Kidney (tissue), 14 donors: ENCODE results near the gene FAM83F. TPM values are rescaled to one million over a fixed set of nuclear protein-coding genes. Genes with fewer than 3 reads are reported as not detected.

Source experiments
- DNase-seq, 5 donors: peaks; one replicate each; pipeline ENCODE4 v3.0.0-alpha.2; 2013 to 2020
- FAIRE-seq: peaks from 2 replicates; lab custom pipeline; 2012; peaks lifted over from hg19 to GRCh38; lab: Jason Lieb, UNC
- H3K27ac ChIP-seq, 2 donors: one replicate each; pipeline ENCODE4 v1.7.0; 2013; ENCODE audit warnings: low read depth in 2 of 2, low read length in 2 of 2, inconsistent platforms in 1 of 2
- H3K27me3 ChIP-seq: one replicate; pipeline ENCODE4 v1.7.1; 2013; ENCODE audit warnings: low read length, inconsistent platforms; ENCODE audit not compliant: control insufficient read depth, insufficient read depth
- H3K36me3 ChIP-seq, 3 donors: one replicate each; pipeline versions ENCODE4 v1.7.0 to v1.7.1; 2013; ENCODE audit warnings: low read length in 3 of 3, control low read depth in 1 of 3, inconsistent platforms in 1 of 3; ENCODE audit not compliant: insufficient read depth in 3 of 3, control insufficient read depth in 2 of 3
- H3K4me1 ChIP-seq, 3 donors: one replicate each; pipeline versions ENCODE4 v1.7.0 to v1.7.1; 2013; ENCODE audit warnings: low read length in 3 of 3, inconsistent platforms in 1 of 3, low read depth in 1 of 3; ENCODE audit not compliant: control insufficient read depth in 2 of 3, insufficient read depth in 2 of 3
- H3K4me3 ChIP-seq, 3 donors: one replicate each; pipeline versions ENCODE4 v1.7.0 to v1.8.1; 2013; ENCODE audit warnings: low read length in 3 of 3, control low read depth in 1 of 3, inconsistent platforms in 1 of 3
- H3K9ac ChIP-seq, 3 donors: one replicate each; pipeline versions ENCODE4 v1.7.0 to v1.7.1; 2013; ENCODE audit warnings: low read length in 3 of 3, control low read depth in 1 of 3, inconsistent platforms in 1 of 3
- H3K9me3 ChIP-seq, 3 donors: one replicate each; pipeline versions ENCODE4 v1.7.0 to v1.7.1; 2013; ENCODE audit warnings: low read length in 3 of 3, control low read depth in 1 of 3, inconsistent platforms in 1 of 3; ENCODE audit not compliant: control insufficient read depth in 2 of 3, insufficient read depth in 1 of 3
- intact Hi-C: fragments of 100-400 bp; cut with DNase I; formaldehyde crosslinking; loops from one replicate; pipeline ENCODE4 v1.11.1; 2022
- polyA plus RNA-seq: library from polyadenylated mRNA; stranded (reverse); fragments of 350-450 nt; fragmentation: Illumina TruSeq; extraction: RNeasy Lipid Tissue Mini Kit (QIAGEN cat#74804); gene quantifications from one replicate; pipeline ENCODE4 v1.2.3, GENCODE V29; 2014; ENCODE audit warnings: low read depth, low replicate concordance; ENCODE audit not compliant: insufficient read depth
- total RNA-seq: library from RNA; stranded (reverse); fragmentation: NEBNext Ultra II Directional; extraction: Animal tissue kit (Norgen Biotek cat#: 25700); gene quantifications from one replicate; pipeline ENCODE4 v1.2.1, GENCODE V29; 2021
- TF ChIP-seq, protein P1 (sequence below): IDR thresholded peaks from 3 replicates; pipeline ENCODE4 v1.5.1; 2012; ENCODE audit warnings: mild to moderate bottlenecking, moderate library complexity, borderline replicate concordance; ENCODE audit not compliant: insufficient read depth; ENCODE audit errors: extremely low read depth
- donor health status: control.
- donor health status: control.
- donor health status: control.
- donor health status: control.
- donor health status: control.
- donor health status: DM: yes; HTN: yes; CAD: no.
- donor health status: Normal renal cell carcinoma (clear cell type).

Gene FAM83F
- total and polyA plus RNA-seq, 2 donors from 2014 or later = 6.8 to 13.1 TPM

DNA sequence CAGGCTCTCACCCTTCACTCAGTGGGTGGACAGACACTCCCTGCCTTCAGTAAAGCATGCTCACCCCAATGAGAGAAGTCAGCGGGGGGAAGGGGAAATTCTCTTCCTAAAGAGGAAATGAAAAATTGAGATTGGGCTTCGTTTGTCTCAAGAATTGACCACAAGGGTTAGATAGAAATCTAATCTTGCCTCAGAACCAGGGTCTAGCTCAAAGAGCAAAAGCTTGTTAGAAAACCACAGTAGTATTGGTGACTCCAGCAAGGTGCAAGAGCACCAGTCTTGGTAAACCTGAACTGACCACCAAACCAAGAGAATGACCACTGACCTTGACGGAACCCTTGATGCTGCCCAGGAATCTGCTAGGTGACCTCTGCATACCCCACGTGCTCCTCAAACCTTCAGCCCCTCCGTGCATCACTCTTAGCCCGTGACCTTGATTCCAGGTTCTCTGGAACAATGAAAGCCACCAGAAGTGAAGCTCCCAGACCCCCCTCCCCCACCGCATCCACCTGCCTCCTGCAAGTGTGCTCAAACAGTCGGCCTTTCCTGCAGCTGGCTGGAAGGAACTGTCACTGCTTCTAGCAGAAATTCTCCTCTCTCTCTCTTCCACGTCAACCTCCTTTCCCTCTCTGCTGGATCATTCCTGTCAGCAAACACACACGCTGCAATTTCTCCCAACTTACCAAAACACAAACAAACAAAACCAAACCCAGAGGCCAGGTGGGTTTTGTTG lies 37.7 kb upstream of the FAM83F start:
- intact Hi-C loops = no loop called here
- TF ChIP-seq, protein P1, sequence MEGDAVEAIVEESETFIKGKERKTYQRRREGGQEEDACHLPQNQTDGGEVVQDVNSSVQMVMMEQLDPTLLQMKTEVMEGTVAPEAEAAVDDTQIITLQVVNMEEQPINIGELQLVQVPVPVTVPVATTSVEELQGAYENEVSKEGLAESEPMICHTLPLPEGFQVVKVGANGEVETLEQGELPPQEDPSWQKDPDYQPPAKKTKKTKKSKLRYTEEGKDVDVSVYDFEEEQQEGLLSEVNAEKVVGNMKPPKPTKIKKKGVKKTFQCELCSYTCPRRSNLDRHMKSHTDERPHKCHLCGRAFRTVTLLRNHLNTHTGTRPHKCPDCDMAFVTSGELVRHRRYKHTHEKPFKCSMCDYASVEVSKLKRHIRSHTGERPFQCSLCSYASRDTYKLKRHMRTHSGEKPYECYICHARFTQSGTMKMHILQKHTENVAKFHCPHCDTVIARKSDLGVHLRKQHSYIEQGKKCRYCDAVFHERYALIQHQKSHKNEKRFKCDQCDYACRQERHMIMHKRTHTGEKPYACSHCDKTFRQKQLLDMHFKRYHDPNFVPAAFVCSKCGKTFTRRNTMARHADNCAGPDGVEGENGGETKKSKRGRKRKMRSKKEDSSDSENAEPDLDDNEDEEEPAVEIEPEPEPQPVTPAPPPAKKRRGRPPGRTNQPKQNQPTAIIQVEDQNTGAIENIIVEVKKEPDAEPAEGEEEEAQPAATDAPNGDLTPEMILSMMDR = no peak
- Histone ChIP-seq H3K27ac (no peak overlapping the region), H3K4me3 (no peak overlapping the region), H3K36me3 (no peaks in the 10 kb centered on the region), H3K9me3 (no peaks in the 10 kb centered on the region), H3K27me3 (no peaks in the 10 kb centered on the region), H3K4me1 (peaks cover 0 to 2% (median 0%) of the 10 kb centered on the region in 3 donors), H3K9ac (no peak overlapping the region)
- FAIRE-seq = no peak
- DNase-seq = no peak

DNA sequence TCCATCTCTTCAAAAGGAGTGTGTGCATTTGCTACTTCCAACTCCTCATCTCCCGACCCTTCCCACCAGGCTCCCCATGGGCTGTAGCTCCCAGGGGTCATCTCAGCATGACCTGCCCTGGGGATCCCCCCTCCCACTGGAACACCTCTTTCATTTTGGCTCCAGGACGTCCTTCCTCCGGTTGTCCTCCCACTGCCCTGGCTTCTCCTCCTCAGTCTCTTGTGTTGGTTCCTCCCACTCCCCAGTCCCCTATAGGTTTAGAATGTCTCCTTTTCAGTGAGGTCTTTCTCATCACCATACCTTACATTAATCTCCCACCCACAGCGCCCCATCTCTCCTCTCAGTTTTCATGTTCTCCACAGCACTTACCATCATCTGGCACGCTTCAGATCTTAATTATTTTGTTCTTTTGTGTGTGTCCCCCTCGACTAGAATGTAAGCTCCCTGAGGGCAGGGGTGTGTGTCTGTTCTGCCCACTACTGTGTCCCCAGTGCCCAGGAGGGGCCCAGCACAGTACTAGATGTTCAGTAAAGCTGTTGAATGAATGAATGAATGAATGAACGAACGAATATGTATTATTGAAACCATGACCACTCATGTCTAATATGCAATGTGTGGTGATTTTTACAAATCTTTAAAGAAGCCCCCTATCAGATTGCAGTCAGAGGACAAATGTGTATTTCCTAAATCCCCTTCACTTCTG lies 36.6 kb upstream of the FAM83F start:
- no peaks in the 10 kb centered on the region for H3K27me3 ChIP-seq
- TF ChIP-seq, protein P1 = no peak
- intact Hi-C loops = no loop called here
- H3K9ac ChIP-seq = no peak overlapping the region
- no peaks in the 10 kb centered on the region for H3K9me3 ChIP-seq
- H3K4me1 ChIP-seq = peaks cover 0 to 2% (median 0%) of the 10 kb centered on the region in 3 donors
- DNase-seq (no peak), FAIRE-seq (no peak)
- H3K4me3 ChIP-seq = no peak overlapping the region
- H3K27ac ChIP-seq = no peak overlapping the region
- H3K36me3 ChIP-seq = no peaks in the 10 kb centered on the region

- intact Hi-C loops = no loop called here
- Histone ChIP-seq H3K36me3 (no peaks in the 10 kb centered on the region), H3K9me3 (no peaks in the 10 kb centered on the region), H3K27me3 (no peaks in the 10 kb centered on the region), H3K9ac (no peak overlapping the region), H3K27ac (no peak overlapping the region), H3K4me3 (no peak overlapping the region), H3K4me1 (peaks cover 0 to 2% (median 0%) of the 10 kb centered on the region in 3 donors)
- TF ChIP-seq, protein P1 = no peak
- FAIRE-seq (no peak), DNase-seq (no peak)
These were observed 35.7 kb upstream of the FAM83F start for GRCh38 chr22:39958949-39959639.
